RWPE2 (cell line): ENCODE results near the gene KCNS1.

Source experiments
- ATAC-seq: fragments of 200-7000 bp; cut with Tn5 transposase; 3 replicates; pipeline ENCODE4 v1.9.1; 2021; ENCODE audit warnings: low read depth
- DNase-seq: peaks from one replicate; pipeline ENCODE4 v3.0.0-alpha.2; 2020; ENCODE audit warnings: low spot score
- H3K27ac ChIP-seq: fragments of 450-650 bp; 2 replicates; pipeline ENCODE4 v1.5.1; 2017; ENCODE audit warnings: mild to moderate bottlenecking; ENCODE audit not compliant: poor library complexity, severe bottlenecking
- H3K27me3 ChIP-seq: fragments of 250-450 bp; sonication (Bioruptor Pico); 2 replicates; pipeline ENCODE4 v1.5.1; 2021; ENCODE audit warnings: mild to moderate bottlenecking, moderate library complexity; ENCODE audit not compliant: insufficient read depth, poor library complexity, severe bottlenecking
- H3K36me3 ChIP-seq: fragments of 250-450 bp; sonication (Bioruptor Pico); 2 replicates; pipeline ENCODE4 v1.5.1; 2020; ENCODE audit warnings: low read depth, mild to moderate bottlenecking, moderate library complexity
- H3K4me1 ChIP-seq: fragments of 250-450 bp; sonication (Bioruptor Pico); 2 replicates; pipeline ENCODE4 v1.5.1; 2021; ENCODE audit warnings: mild to moderate bottlenecking, moderate library complexity; ENCODE audit not compliant: insufficient read depth, poor library complexity, severe bottlenecking
- H3K4me3 ChIP-seq: fragments of 250-450 bp; sonication (Bioruptor Pico); 2 replicates; pipeline ENCODE4 v1.5.1; 2021; ENCODE audit warnings: mild to moderate bottlenecking, moderate library complexity; ENCODE audit not compliant: severe bottlenecking
- H3K9me3 ChIP-seq: fragments of 250-450 bp; sonication (Bioruptor Pico); 2 replicates; pipeline ENCODE4 v1.5.1; 2021; ENCODE audit warnings: mild to moderate bottlenecking, moderate library complexity; ENCODE audit not compliant: severe bottlenecking
- CTCF ChIP-seq: fragments of 450-650 bp; IDR thresholded peaks from one replicate; pipeline ENCODE4 v1.5.1; 2017; ENCODE audit warnings: mild to moderate bottlenecking, moderate library complexity; ENCODE audit not compliant: poor library complexity, severe bottlenecking

KCNS1 gene

GRCh38 chr20:45109634-45110033 lies 8.7 kb upstream of the KCNS1 start:
- Histone ChIP-seq H3K36me3 (no peaks in the 10 kb centered on the region), H3K4me3 (no peak overlapping the region), H3K27ac (no peak overlapping the region), H3K9me3 (no peaks in the 10 kb centered on the region), H3K4me1 (peaks cover 3% of the 10 kb centered on the region), H3K27me3 (no peaks in the 10 kb centered on the region)
- TF ChIP-seq CTCF = no peak
- DNase-seq (peak; percentile 72), ATAC-seq (no peak)

- ATAC-seq = no peak
- no peaks in the 10 kb centered on the region for H3K4me1 ChIP-seq
- no peak overlapping the region for H3K4me3 ChIP-seq
- H3K27me3 ChIP-seq = no peaks in the 10 kb centered on the region
- DNase-seq = no peak
- no peaks in the 10 kb centered on the region for H3K36me3 ChIP-seq
- no peak overlapping the region for H3K27ac ChIP-seq
- H3K9me3 ChIP-seq = no peaks in the 10 kb centered on the region
- no peak for TF ChIP-seq CTCF
These were observed 4.4 kb upstream of the KCNS1 start for GRCh38 chr20:45105317-45105716.

GRCh38 chr20:45104786-45105185 lies 3.9 kb upstream of the KCNS1 start:
- peak; percentile 65 for DNase-seq
- Histone ChIP-seq H3K36me3 (no peaks in the 10 kb centered on the region), H3K27ac (no peak overlapping the region), H3K4me1 (no peaks in the 10 kb centered on the region), H3K9me3 (no peaks in the 10 kb centered on the region), H3K27me3 (no peaks in the 10 kb centered on the region), H3K4me3 (no peak overlapping the region)
- TF ChIP-seq CTCF = no peak
- ATAC-seq = peak; percentile 61

- Histone ChIP-seq H3K4me1 (no peaks in the 10 kb centered on the region), H3K9me3 (no peaks in the 10 kb centered on the region), H3K27me3 (peaks cover 7% of the 10 kb centered on the region), H3K4me3 (no peak overlapping the region), H3K36me3 (no peaks in the 10 kb centered on the region), H3K27ac (no peak overlapping the region)
- no peak for DNase-seq
- TF ChIP-seq CTCF = no peak
- ATAC-seq = no peak
These were observed 2.1 kb upstream of the KCNS1 start for GRCh38 chr20:45103072-45103471.

- no peak for TF ChIP-seq CTCF
- peaks cover 19% of the 10 kb centered on the region for H3K27me3 ChIP-seq
- no peaks in the 10 kb centered on the region for H3K9me3 ChIP-seq
- no peak overlapping the region for H3K4me3 ChIP-seq
- peak; percentile 60 for DNase-seq
- ATAC-seq = no peak
- H3K4me1 ChIP-seq = no peaks in the 10 kb centered on the region
- H3K36me3 ChIP-seq = no peaks in the 10 kb centered on the region
- H3K27ac ChIP-seq = no peak overlapping the region
These were observed 465 bp upstream of the KCNS1 start for GRCh38 chr20:45101333-45101850.
